ENCODE data around the gene KLHDC3. TPM values are rescaled to one million over a fixed set of nuclear protein-coding genes. Genes with fewer than 3 reads are reported as not detected.

Gene KLHDC3
- total and polyA plus RNA-seq, 2 experiments from 2014 or later = 88.2 to 184 TPM

DNA sequence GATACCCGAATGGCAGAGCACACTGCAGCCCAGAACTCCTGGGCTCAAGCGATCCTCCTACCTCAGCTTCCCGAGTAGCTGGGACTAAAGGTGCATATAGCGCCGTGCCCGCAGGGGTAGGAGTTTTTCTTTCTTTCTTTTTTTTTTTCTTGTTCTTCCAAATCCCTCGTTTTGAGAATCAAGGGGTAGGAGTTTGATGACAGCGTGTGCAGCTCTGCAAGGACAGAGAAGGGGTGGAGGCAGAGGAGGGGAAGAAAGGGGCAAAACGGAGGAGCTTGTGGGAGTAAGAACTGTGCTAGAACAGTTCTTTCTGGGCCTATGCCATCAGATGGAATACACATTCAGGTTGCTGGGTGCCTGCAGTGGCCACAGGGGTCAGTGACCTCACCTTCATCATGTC, 22.7 kb downstream of the KLHDC3 start:
- no peak for ATAC-seq
- H4K20me1 ChIP-seq (replicated peaks; ENCODE audit: insufficient read depth) = peaks cover 6% of the 10 kb centered on the region; the same call in 1 of the 2 replicates
- no peak overlapping the region for H2AFZ ChIP-seq
- no peak overlapping the region for H3K27ac Mint-ChIP-seq
- H3K79me2 ChIP-seq (replicated peaks; ENCODE audit: insufficient read depth) = no peaks in the 10 kb centered on the region
- H3K4me3 Mint-ChIP-seq = no peak overlapping the region
- 0 out of 2 replicates have a peak, but pooled peaks cover 3% of the 10 kb centered on the region for H3K36me3 ChIP-seq (ENCODE audit: insufficient read depth)
- H3K9me3 Mint-ChIP-seq = no peaks in the 10 kb centered on the region
- H3K4me1 Mint-ChIP-seq = no peaks in the 10 kb centered on the region
- 0 out of 2 replicates have a peak, but pooled peaks cover 8% of the 10 kb centered on the region for H3F3A ChIP-seq (replicated peaks; ENCODE audit: low read depth)
- DNase-seq (ENCODE audit: low spot score) = no peak
- peaks cover 3% of the 10 kb centered on the region for H3K27me3 Mint-ChIP-seq (ENCODE audit: insufficient read depth, low read depth, poor library complexity)
- TF ChIP-seq, protein P1, sequence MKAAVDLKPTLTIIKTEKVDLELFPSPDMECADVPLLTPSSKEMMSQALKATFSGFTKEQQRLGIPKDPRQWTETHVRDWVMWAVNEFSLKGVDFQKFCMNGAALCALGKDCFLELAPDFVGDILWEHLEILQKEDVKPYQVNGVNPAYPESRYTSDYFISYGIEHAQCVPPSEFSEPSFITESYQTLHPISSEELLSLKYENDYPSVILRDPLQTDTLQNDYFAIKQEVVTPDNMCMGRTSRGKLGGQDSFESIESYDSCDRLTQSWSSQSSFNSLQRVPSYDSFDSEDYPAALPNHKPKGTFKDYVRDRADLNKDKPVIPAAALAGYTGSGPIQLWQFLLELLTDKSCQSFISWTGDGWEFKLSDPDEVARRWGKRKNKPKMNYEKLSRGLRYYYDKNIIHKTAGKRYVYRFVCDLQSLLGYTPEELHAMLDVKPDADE (IDR thresholded peaks at IDR 0.05) = no peak
- TF ChIP-seq, protein P2, sequence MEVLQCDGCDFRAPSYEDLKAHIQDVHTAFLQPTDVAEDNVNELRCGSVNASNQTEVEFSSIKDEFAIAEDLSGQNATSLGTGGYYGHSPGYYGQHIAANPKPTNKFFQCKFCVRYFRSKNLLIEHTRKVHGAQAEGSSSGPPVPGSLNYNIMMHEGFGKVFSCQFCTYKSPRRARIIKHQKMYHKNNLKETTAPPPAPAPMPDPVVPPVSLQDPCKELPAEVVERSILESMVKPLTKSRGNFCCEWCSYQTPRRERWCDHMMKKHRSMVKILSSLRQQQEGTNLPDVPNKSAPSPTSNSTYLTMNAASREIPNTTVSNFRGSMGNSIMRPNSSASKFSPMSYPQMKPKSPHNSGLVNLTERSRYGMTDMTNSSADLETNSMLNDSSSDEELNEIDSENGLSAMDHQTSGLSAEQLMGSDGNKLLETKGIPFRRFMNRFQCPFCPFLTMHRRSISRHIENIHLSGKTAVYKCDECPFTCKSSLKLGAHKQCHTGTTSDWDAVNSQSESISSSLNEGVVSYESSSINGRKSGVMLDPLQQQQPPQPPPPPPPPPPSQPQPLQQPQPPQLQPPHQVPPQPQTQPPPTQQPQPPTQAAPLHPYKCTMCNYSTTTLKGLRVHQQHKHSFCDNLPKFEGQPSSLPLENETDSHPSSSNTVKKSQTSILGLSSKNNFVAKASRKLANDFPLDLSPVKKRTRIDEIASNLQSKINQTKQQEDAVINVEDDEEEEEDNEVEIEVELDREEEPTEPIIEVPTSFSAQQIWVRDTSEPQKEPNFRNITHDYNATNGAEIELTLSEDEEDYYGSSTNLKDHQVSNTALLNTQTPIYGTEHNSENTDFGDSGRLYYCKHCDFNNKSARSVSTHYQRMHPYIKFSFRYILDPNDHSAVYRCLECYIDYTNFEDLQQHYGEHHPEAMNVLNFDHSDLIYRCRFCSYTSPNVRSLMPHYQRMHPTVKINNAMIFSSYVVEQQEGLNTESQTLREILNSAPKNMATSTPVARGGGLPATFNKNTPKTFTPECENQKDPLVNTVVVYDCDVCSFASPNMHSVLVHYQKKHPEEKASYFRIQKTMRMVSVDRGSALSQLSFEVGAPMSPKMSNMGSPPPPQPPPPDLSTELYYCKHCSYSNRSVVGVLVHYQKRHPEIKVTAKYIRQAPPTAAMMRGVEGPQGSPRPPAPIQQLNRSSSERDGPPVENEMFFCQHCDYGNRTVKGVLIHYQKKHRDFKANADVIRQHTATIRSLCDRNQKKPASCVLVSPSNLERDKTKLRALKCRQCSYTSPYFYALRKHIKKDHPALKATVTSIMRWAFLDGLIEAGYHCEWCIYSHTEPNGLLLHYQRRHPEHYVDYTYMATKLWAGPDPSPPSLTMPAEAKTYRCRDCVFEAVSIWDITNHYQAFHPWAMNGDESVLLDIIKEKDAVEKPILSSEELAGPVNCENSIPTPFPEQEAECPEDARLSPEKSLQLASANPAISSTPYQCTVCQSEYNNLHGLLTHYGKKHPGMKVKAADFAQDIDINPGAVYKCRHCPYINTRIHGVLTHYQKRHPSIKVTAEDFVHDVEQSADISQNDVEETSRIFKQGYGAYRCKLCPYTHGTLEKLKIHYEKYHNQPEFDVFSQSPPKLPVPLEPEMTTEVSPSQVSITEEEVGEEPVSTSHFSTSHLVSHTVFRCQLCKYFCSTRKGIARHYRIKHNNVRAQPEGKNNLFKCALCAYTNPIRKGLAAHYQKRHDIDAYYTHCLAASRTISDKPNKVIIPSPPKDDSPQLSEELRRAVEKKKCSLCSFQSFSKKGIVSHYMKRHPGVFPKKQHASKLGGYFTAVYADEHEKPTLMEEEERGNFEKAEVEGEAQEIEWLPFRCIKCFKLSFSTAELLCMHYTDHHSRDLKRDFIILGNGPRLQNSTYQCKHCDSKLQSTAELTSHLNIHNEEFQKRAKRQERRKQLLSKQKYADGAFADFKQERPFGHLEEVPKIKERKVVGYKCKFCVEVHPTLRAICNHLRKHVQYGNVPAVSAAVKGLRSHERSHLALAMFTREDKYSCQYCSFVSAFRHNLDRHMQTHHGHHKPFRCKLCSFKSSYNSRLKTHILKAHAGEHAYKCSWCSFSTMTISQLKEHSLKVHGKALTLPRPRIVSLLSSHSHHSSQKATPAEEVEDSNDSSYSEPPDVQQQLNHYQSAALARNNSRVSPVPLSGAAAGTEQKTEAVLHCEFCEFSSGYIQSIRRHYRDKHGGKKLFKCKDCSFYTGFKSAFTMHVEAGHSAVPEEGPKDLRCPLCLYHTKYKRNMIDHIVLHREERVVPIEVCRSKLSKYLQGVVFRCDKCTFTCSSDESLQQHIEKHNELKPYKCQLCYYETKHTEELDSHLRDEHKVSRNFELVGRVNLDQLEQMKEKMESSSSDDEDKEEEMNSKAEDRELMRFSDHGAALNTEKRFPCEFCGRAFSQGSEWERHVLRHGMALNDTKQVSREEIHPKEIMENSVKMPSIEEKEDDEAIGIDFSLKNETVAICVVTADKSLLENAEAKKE (CRISPR knock-in tag; IDR thresholded peaks at IDR 0.05) = no peak
- TF ChIP-seq EZH2 (IDR thresholded peaks at IDR 0.05; ENCODE audit: low read depth, unreplicated experiment) = no peak
- TF ChIP-seq, protein P3, sequence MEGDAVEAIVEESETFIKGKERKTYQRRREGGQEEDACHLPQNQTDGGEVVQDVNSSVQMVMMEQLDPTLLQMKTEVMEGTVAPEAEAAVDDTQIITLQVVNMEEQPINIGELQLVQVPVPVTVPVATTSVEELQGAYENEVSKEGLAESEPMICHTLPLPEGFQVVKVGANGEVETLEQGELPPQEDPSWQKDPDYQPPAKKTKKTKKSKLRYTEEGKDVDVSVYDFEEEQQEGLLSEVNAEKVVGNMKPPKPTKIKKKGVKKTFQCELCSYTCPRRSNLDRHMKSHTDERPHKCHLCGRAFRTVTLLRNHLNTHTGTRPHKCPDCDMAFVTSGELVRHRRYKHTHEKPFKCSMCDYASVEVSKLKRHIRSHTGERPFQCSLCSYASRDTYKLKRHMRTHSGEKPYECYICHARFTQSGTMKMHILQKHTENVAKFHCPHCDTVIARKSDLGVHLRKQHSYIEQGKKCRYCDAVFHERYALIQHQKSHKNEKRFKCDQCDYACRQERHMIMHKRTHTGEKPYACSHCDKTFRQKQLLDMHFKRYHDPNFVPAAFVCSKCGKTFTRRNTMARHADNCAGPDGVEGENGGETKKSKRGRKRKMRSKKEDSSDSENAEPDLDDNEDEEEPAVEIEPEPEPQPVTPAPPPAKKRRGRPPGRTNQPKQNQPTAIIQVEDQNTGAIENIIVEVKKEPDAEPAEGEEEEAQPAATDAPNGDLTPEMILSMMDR (conservative IDR thresholded peaks at IDR 0.05; ENCODE audit: low read depth in 2 of 2) = no peak
- TF ChIP-seq ZNF331 (CRISPR knock-in tag; IDR thresholded peaks at IDR 0.05; ENCODE audit: low read depth) = no peak
- TF ChIP-seq, protein P4, sequence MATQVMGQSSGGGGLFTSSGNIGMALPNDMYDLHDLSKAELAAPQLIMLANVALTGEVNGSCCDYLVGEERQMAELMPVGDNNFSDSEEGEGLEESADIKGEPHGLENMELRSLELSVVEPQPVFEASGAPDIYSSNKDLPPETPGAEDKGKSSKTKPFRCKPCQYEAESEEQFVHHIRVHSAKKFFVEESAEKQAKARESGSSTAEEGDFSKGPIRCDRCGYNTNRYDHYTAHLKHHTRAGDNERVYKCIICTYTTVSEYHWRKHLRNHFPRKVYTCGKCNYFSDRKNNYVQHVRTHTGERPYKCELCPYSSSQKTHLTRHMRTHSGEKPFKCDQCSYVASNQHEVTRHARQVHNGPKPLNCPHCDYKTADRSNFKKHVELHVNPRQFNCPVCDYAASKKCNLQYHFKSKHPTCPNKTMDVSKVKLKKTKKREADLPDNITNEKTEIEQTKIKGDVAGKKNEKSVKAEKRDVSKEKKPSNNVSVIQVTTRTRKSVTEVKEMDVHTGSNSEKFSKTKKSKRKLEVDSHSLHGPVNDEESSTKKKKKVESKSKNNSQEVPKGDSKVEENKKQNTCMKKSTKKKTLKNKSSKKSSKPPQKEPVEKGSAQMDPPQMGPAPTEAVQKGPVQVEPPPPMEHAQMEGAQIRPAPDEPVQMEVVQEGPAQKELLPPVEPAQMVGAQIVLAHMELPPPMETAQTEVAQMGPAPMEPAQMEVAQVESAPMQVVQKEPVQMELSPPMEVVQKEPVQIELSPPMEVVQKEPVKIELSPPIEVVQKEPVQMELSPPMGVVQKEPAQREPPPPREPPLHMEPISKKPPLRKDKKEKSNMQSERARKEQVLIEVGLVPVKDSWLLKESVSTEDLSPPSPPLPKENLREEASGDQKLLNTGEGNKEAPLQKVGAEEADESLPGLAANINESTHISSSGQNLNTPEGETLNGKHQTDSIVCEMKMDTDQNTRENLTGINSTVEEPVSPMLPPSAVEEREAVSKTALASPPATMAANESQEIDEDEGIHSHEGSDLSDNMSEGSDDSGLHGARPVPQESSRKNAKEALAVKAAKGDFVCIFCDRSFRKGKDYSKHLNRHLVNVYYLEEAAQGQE (IDR thresholded peaks at IDR 0.05; ENCODE audit: unreplicated experiment) = no peak
- no peak for TF ChIP-seq ZNF114 (CRISPR knock-in tag; IDR thresholded peaks at IDR 0.05)
- no peak for TF ChIP-seq JUNB (IDR thresholded peaks at IDR 0.05; ENCODE audit: unreplicated experiment)
- TF ChIP-seq EZH2phosphoT487 (IDR thresholded peaks at IDR 0.05; ENCODE audit: unreplicated experiment) = no peak
- TF ChIP-seq STAT1 (IDR thresholded peaks at IDR 0.05; ENCODE audit: unreplicated experiment) = no peak
- H3K4me2 ChIP-seq = no peak overlapping the region
- H3K36me3 Mint-ChIP-seq (ENCODE audit: low read depth) = peaks cover 56% of the 10 kb centered on the region
- H3K4me3 ChIP-seq = no peak overlapping the region
- H3K9me2 ChIP-seq (ENCODE audit: insufficient read depth) = no peaks in the 10 kb centered on the region
- H3K27ac ChIP-seq (ENCODE audit: low read depth) = no peak overlapping the region
- H3K4me1 ChIP-seq (ENCODE audit: insufficient read depth) = no peaks in the 10 kb centered on the region
- no peaks in the 10 kb centered on the region for H3K27me3 ChIP-seq (ENCODE audit: insufficient read depth)
